NCI-H2196 treated with DMSO at 0.1 percent for 48 hours (cell line): Measurements from ENCODE around the gene LIN28A.

Experiments
- DNase-seq: peaks from one replicate; lab custom pipeline; 2025; ENCODE audit not compliant: unreplicated experiment; lab: John Stamatoyannopoulos, UW

Gene LIN28A

GRCh38 chr1:26432793-26433192 lies 22.2 kb downstream of the LIN28A start:
- DNase-seq: no peak

- DNase-seq: no peak
Measured at GRCh38 chr1:26434161-26434752, 23.6 kb downstream of the LIN28A start.

- no peak for DNase-seq
Measured at GRCh38 chr1:26438041-26438440, 27.4 kb downstream of the LIN28A start.

GRCh38 chr1:26440259-26440658 lies 29.6 kb downstream of the LIN28A start:
- DNase-seq: no peak

- DNase-seq: no peak
Measured at GRCh38 chr1:26449868-26450267, 39.3 kb downstream of the LIN28A start.

GRCh38 chr1:26450908-26451307 lies 40.3 kb downstream of the LIN28A start:
- no peak for DNase-seq

- DNase-seq: no peak
Measured at GRCh38 chr1:26452459-26453183, 42.0 kb downstream of the LIN28A start.

- DNase-seq: no peak
Measured at GRCh38 chr1:26459148-26459547, 48.5 kb downstream of the LIN28A start.

- peak; percentile 82 for DNase-seq
Measured at GRCh38 chr1:26459573-26460031, 49.0 kb downstream of the LIN28A start.

- DNase-seq: no peak
Measured at GRCh38 chr1:26468911-26469310, 58.3 kb downstream of the LIN28A start.

- no peak for DNase-seq
Measured at GRCh38 chr1:26469558-26469957, 58.9 kb downstream of the LIN28A start.

- no peak for DNase-seq
Measured at GRCh38 chr1:26470878-26471497, 60.4 kb downstream of the LIN28A start.

- peak; percentile 91 for DNase-seq
Measured at GRCh38 chr1:26471498-26472319, 61.1 kb downstream of the LIN28A start.

GRCh38 chr1:26472320-26472900 lies 61.8 kb downstream of the LIN28A start, which contains the start of gene HMGN2:
TSS of gene HMGN2 (plus strand) at chr1:26472440. CDS start at chr1:26472613, 173 bp downstream.
- DNase-seq: no peak

GRCh38 chr1:26472901-26473845 lies 62.6 kb downstream of the LIN28A start:
- DNase-seq: peak; percentile 89

- no peak for DNase-seq
Measured at GRCh38 chr1:26474818-26475217, 64.2 kb downstream of the LIN28A start.

GRCh38 chr1:26475989-26476388 lies 65.4 kb downstream of the LIN28A start:
- no peak for DNase-seq

- DNase-seq: no peak
Measured at GRCh38 chr1:26476958-26477357, 66.3 kb downstream of the LIN28A start.

GRCh38 chr1:26477446-26478152 lies 67.0 kb downstream of the LIN28A start:
- no peak for DNase-seq
